Activated T-cell treated with anti-CD3 and anti-CD28 coated beads for 24 hours (primary cell): ENCODE measurements around the gene PTGIS.

ENCODE experiments used
- DNase-seq: peaks from one replicate; pipeline ENCODE4 v3.0.0-alpha.2; 2020; ENCODE audit warnings: low read depth

Gene PTGIS

DNA sequence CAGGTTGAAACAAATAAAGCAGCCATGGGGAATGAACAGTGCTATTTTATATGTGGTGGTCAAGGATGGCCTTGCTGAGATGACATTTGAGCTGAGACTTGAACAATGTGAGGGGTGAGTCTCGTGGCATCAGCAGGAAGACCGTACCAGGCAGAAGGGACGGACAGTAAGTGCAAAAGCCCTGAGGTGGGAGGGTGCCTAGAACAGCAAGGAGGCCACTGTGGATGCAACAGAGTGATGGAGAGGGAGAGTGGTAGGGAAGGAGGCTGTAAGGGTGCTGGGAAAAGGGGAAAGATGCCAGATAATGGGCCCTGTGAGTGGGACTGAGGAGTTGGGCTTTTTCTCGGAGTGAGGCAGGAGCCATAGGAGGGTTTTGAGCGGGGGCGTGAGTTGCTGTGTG is 97.0 kb downstream of the PTGIS start:
- DNase-seq: no peak

GRCh38 chr20:49469060-49469459 is 98.9 kb downstream of the PTGIS start:
- no peak for DNase-seq

- DNase-seq: no peak
These were observed 99.5 kb downstream of the PTGIS start for GRCh38 chr20:49468412-49468811.

DNA sequence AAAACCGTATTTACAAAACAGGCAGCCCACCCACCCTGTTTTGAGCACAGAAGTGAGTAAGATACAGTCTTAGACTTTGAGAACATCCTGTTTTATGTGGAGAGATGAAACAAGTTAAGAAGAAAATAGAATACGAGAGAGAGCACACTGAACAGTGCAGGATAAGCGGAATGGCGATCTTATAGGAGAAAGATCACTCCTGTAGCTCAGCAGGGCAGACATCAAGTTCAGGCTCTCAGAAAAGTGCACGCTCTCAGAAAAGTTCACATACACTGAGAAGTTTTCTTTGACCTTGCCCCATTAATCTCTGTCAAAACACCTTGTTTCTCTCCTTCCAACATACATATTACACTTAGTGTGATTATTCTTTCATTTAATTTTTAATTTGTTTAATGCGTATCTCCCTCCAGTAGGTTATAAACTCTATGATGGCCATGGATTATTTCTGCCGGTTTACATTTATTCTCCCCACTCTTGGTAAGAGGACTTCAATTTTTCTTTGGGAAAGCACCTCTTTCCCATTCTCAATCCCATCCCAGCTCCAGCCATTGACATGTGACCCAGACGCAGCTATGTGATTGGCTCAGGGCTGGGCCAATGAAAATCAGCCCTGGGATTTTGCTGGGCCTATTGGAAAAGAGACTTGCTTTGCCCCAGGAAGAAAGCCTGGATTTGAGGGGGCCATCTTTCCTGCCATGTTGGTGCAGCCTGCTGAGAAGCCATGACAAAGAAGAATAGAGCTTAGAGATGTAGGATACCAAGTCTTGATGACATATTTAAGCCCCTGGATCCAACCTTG is 101.6 kb downstream of the PTGIS start:
- no peak for DNase-seq

DNA sequence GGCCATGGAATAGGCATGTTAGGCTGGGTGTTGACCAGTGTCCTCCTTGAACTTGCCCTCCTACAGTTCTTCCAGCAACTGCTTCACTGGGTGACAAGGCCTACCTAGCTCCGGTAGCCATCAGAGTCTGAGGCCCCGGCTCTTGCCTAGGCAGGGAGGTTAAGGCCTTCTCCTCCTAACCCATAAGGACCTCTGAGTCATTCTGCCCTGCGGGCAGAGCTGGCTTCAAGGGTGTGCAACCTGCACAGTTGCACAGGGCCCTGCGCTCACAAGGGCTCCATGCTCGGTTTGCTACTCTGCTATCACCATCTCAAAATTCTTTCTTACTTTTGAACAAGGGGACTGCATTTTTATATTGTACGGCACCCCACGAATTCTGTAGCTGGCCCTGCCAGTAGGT is 103.4 kb downstream of the PTGIS start:
- no peak for DNase-seq

DNA sequence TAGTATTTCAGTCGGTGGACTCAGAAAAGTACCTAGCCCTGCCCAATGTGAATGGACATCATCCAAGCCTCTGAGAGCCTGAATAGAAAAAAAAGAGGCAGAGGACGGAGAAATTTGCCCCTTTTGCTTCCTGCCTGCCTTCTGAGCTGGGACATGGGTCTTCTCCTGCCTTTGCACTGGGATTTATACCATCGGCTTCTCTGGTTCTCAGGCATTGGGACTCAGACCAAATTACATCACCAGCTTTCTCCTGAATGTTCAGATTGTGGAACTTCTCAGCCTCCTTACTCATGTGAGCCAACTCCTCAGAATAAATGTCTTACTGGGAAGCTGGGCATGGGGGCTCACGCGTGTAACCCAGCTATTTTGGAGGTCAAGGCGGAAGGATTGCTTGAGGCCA is 105.3 kb downstream of the PTGIS start:
- no peak for DNase-seq

DNA sequence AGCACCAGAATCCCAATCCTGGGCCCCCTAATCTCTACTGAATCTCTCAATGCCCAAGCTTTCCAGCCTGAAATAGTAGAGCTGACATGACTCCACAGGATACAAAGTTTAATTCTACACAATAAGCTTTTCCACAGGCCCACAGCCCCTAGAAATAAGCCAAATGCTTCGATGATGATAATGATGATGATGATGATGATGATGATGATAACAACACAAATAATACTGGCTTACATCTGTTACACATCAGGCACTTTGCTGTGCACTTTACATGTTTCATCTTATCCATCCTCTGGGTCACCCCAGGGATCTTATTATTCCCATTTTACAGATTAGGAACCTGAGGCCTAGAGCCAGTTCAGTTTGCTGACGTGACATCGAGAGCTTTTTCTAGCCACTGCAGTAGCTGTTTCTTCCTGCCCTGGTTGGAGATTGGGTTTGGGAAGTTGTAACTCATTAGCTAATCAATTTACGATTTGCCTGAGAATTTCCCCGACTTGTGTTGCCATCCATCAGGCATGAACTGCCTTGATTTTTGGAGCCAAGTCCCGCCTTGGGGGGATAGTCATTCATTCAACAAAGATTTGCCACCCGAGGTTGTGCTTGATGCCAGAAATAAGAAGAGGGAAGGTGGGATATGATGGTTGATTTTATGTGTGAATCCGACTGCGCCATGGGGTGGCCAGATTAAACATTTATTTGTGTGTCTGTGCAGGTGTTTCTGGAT is 105.9 kb downstream of the PTGIS start:
- no peak for DNase-seq

- DNase-seq: no peak
These were observed 107.0 kb downstream of the PTGIS start for GRCh38 chr20:49460916-49461315.

- no peak for DNase-seq
These were observed 107.8 kb downstream of the PTGIS start for GRCh38 chr20:49460131-49460530.

- DNase-seq: no peak
These were observed 108.3 kb downstream of the PTGIS start for GRCh38 chr20:49459684-49460083.

DNA sequence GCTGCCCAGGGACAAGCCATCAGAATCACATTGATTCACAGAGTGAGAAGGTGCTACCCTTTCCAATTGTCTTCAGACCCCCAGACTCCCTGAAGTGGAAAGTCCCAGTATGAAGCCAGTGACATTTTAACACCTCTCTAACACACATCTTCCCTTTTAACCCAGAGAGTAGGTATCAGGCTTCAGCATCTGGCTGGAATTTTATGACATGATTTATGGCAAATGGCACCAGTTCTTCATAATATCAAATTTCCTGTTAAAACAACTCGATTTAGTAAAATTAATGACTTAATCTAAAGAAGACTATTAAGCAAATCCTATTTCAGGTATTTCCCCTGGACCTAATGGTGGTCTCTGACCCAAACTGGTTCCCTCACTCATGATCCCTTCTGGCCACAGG is 110.5 kb downstream of the PTGIS start:
- no peak for DNase-seq

- no peak for DNase-seq
These were observed 111.3 kb downstream of the PTGIS start for GRCh38 chr20:49456646-49457045.

- no peak for DNase-seq
These were observed 112.2 kb downstream of the PTGIS start for GRCh38 chr20:49455691-49456090.
